Right lobe of liver (tissue), 6 donors: ENCODE data around the gene CD2BP2. TPM values are rescaled to one million over a fixed set of nuclear protein-coding genes. Genes with fewer than 3 reads are reported as not detected.

Experiments
- ATAC-seq, 4 donors: fragments of 200-7000 bp; cut with Tn5 transposase; one replicate each; pipeline ENCODE4 v1.9.1; 2020; ENCODE audit warnings: mild to moderate bottlenecking in 4 of 4, moderate library complexity in 4 of 4
- DNase-seq, 3 donors: peaks; one replicate each; pipeline ENCODE4 v3.0.0-alpha.2; 2020
- H3K27ac ChIP-seq, 3 donors: fragments of 200-600 bp; one replicate each; pipeline ENCODE4 v1.8.0; 2022
- H3K27me3 ChIP-seq, 2 donors: fragments of 200-600 bp; one replicate each; pipeline ENCODE4 v1.8.0; 2022
- H3K36me3 ChIP-seq, 4 donors: fragments of 200-600 bp; sonication (generic) in 1 of 4; one replicate each; pipeline versions ENCODE4 v1.5.1 to v1.8.0; 2017 to 2022; ENCODE audit warnings: control low read depth in 1 of 4
- H3K4me1 ChIP-seq, 4 donors: fragments of 200-600 bp; sonication (generic) in 1 of 4; one replicate each; pipeline versions ENCODE4 v1.5.1 to v1.8.0; 2017 to 2022; ENCODE audit warnings: control low read depth in 1 of 4
- H3K4me3 ChIP-seq, 3 donors: fragments of 200-600 bp; one replicate each; pipeline ENCODE4 v1.8.0; 2022
- H3K9me3 ChIP-seq, 4 donors: fragments of 200-600 bp; sonication (generic) in 1 of 4; one replicate each; pipeline versions ENCODE4 v1.5.1 to v1.8.0; 2017 to 2022; ENCODE audit warnings: control low read depth in 1 of 4
- CTCF ChIP-seq, 4 donors: fragments of 200-600 bp in 3 of 4; fragments of 450-650 bp in 1 of 4; IDR thresholded peaks; one replicate each; pipeline versions ENCODE4 v1.5.1 to v1.8.0; 2016 to 2022; ENCODE audit warnings: antibody characterized with exemption in 4 of 4, mild to moderate bottlenecking in 2 of 4
- POLR2A ChIP-seq: fragments of 450-650 bp; IDR thresholded peaks from one replicate; pipeline ENCODE4 v1.6.1; 2017; ENCODE audit warnings: antibody characterized with exemption, mild to moderate bottlenecking
- WGBS: methylation state at CpG from one replicate; pipeline ENCODE4 v1.1.6; 2018; ENCODE audit warnings: low coverage, low lambda C conversion rate; ENCODE audit not compliant: insufficient coverage; ENCODE audit errors: missing lambda C conversion rate; 5-methylcytosine and 5-hydroxymethylcytosine counted together
- intact Hi-C, 2 donors: fragments of 100-400 bp; cut with DNase I; formaldehyde crosslinking; loops; one replicate each; pipeline versions ENCODE4 v1.11.2 to v1.14.1; 2022
- total RNA-seq, 6 experiments: library from RNA; depleted of rRNA in 2 of 6; stranded (reverse); fragments of >200 nt in 2 of 6; fragmentation: NEBNext Ultra II Directional in 3 of 6; extraction: Animal tissue kit (Norgen Biotek cat#: 25700) in 3 of 6; gene quantifications; one replicate each; pipeline versions ENCODE4 v1.1.0 to v1.2.4, GENCODE V29; 2016 to 2023
- donor health status: DM: no; HTN: yes; CAD: no.
- donor health status: DM: no; HTN: no; CAD: no.
- donor health status: DM: no; HTN: no; CAD: no.
- donor health status: DM: no; HTN: yes; CAD: no.
- donor health status: DM: no; HTN: yes; CAD: no.

The CD2BP2 gene
- total RNA-seq, 6 experiments from 2014 or later = 14.8 to 23.8 (median 18.2) TPM

GRCh38 chr16:30372038-30372712 is 17.1 kb upstream of the CD2BP2 start:
- intact Hi-C loops = no loop called here
- no peak overlapping the region for H3K4me3 ChIP-seq
- H3K36me3 ChIP-seq = no peaks in the 10 kb centered on the region
- no peak overlapping the region for H3K27ac ChIP-seq
- WGBS = 75% methylated on average over 4 of the region's 6 CpGs
- ATAC-seq (no peak), DNase-seq (no peak)
- H3K9me3 ChIP-seq = no peaks in the 10 kb centered on the region
- H3K4me1 ChIP-seq = peaks cover 0 to 25% (median 7%) of the 10 kb centered on the region in 4 donors
- TF ChIP-seq POLR2A = no peak
- no peaks in the 10 kb centered on the region for H3K27me3 ChIP-seq

GRCh38 chr16:30371248-30371816 is 16.2 kb upstream of the CD2BP2 start:
- DNase-seq = no peak
- Histone ChIP-seq H3K36me3 (no peaks in the 10 kb centered on the region), H3K4me1 (peaks cover 0 to 29% (median 7%) of the 10 kb centered on the region in 4 donors), H3K27me3 (no peaks in the 10 kb centered on the region), H3K9me3 (no peaks in the 10 kb centered on the region), H3K27ac (peak overlapping the region; percentile 59 to 90 (median 87)), H3K4me3 (peak overlapping the region; percentile 14 to 55 (median 41))
- TF ChIP-seq CTCF (IDR thresholded peaks at IDR 0.05) (no peak), POLR2A (no peak)
- 46% methylated on average over 5 of the region's 11 CpGs for WGBS
- no peak for ATAC-seq
- intact Hi-C loops = no loop called here

GRCh38 chr16:30370456-30371247 is 15.5 kb upstream of the CD2BP2 start, which contains the start of gene TBC1D10B:
TSS of gene TBC1D10B (minus strand) at chr16:30370494. CDS start at chr16:30370183, 311 bp downstream.
- TF ChIP-seq POLR2A (peak; percentile 81), CTCF (IDR thresholded peaks at IDR 0.05) (peak; percentile 13 to 43 (median 26))
- peak; percentile 95 to 99 (median 97) for DNase-seq
- Histone ChIP-seq H3K4me1 (peaks cover 0 to 29% (median 7%) of the 10 kb centered on the region in 4 donors), H3K27ac (peak within 1 kb of the TSS; percentile 65 to 90 (median 87)), H3K4me3 (peak within 1 kb of the TSS; percentile 59 to 90 (median 79)), H3K9me3 (no peaks in the 10 kb centered on the region), H3K36me3 (peaks cover 0 to 5% (median under 1%) of the 10 kb centered on the region in 4 donors), H3K27me3 (no peaks in the 10 kb centered on the region)
- intact Hi-C loops = no loop called here
- WGBS = under 1% methylated on average over 27 of the region's 40 CpGs
- ATAC-seq = peak; percentile 79 to 92 (median 86)

- no peaks in the 10 kb centered on the region for H3K9me3 ChIP-seq
- TF ChIP-seq CTCF (IDR thresholded peaks at IDR 0.05) (no peak), POLR2A (peak; percentile 73)
- DNase-seq = no peak
- H3K4me3 ChIP-seq = peak overlapping the region; percentile 59 to 90 (median 79)
- ATAC-seq = no peak
- intact Hi-C loops = no loop called here
- WGBS = no CpG with 5 or more reads among the region's 76 CpGs
- H3K4me1 ChIP-seq = peaks cover 0 to 29% (median 7%) of the 10 kb centered on the region in 4 donors
- H3K27me3 ChIP-seq = no peaks in the 10 kb centered on the region
- H3K27ac ChIP-seq = peak overlapping the region; percentile 56 to 85 (median 65)
- H3K36me3 ChIP-seq = peaks cover 0 to 10% (median 4%) of the 10 kb centered on the region in 4 donors
These were observed 14.9 kb upstream of the CD2BP2 start for GRCh38 chr16:30369938-30370455.
